Osteoblast (primary cell): Measurements from ENCODE around the gene ADM5. TPM values are rescaled to one million over a fixed set of nuclear protein-coding genes. Genes with fewer than 3 reads are reported as not detected.

ENCODE experiments used
- DNase-seq: peaks from one replicate; pipeline ENCODE4 v3.0.0; 2011; ENCODE audit warnings: low spot score, mixed read lengths; ENCODE audit not compliant: insufficient read length; ENCODE audit errors: missing footprints
- H2AFZ ChIP-seq: 2 replicates; pipeline ENCODE4 v1.6.0; 2011; ENCODE audit warnings: mild to moderate bottlenecking, low read length
- H3K27ac ChIP-seq: 2 replicates; pipeline ENCODE4 v1.5.1; 2011; ENCODE audit warnings: mild to moderate bottlenecking, low read depth, low read length, moderate library complexity
- H3K27me3 ChIP-seq: 2 replicates; pipeline ENCODE4 v1.6.0; 2012; ENCODE audit warnings: mild to moderate bottlenecking, control low read depth, inconsistent platforms, low read length, moderate library complexity; ENCODE audit not compliant: insufficient read depth
- H3K36me3 ChIP-seq: 2 replicates; pipeline ENCODE4 v1.5.1; 2011; ENCODE audit warnings: mild to moderate bottlenecking, low read length, control low read depth, moderate library complexity; ENCODE audit not compliant: insufficient read depth
- H3K4me1 ChIP-seq: 2 replicates; pipeline ENCODE4 v1.5.1; 2011; ENCODE audit warnings: mild to moderate bottlenecking, low read length, control low read depth, moderate library complexity; ENCODE audit not compliant: insufficient read depth
- H3K4me2 ChIP-seq: 2 replicates; pipeline ENCODE4 v1.6.0; 2011; ENCODE audit warnings: mild to moderate bottlenecking, low read length; ENCODE audit not compliant: insufficient read depth
- H3K4me3 ChIP-seq: fragments of 200-600 bp; sonication (generic); 3 replicates; pipeline ENCODE4 v1.5.1; 2012; ENCODE audit warnings: mild to moderate bottlenecking, low read length, inconsistent platforms; ENCODE audit not compliant: insufficient read depth
- H3K79me2 ChIP-seq: 2 replicates; pipeline ENCODE4 v1.6.0; 2012; ENCODE audit warnings: mild to moderate bottlenecking, low read length, control low read depth, inconsistent platforms; ENCODE audit not compliant: insufficient read depth
- H3K9me3 ChIP-seq: 2 replicates; pipeline ENCODE4 v1.5.1; 2011; ENCODE audit warnings: low read depth, low read length, control low read depth
- H4K20me1 ChIP-seq: 2 replicates; pipeline ENCODE4 v1.6.0; 2012; ENCODE audit warnings: mild to moderate bottlenecking, low read length, control low read depth; ENCODE audit not compliant: insufficient read depth
- total RNA-seq: library from RNA; depleted of rRNA; stranded (reverse); fragments of >200 nt; gene quantifications from 2 replicates; pipeline ENCODE4 v1.2.3, GENCODE V29; 2012
- TF ChIP-seq, protein P1 (sequence below): IDR thresholded peaks from 2 replicates; pipeline ENCODE4 v1.5.1; 2011; ENCODE audit warnings: mild to moderate bottlenecking, low read depth, low read length, moderate library complexity; ENCODE audit errors: extremely low read depth

ADM5 gene
- total RNA-seq, 1 donor, result under 0.01 TPM

DNA sequence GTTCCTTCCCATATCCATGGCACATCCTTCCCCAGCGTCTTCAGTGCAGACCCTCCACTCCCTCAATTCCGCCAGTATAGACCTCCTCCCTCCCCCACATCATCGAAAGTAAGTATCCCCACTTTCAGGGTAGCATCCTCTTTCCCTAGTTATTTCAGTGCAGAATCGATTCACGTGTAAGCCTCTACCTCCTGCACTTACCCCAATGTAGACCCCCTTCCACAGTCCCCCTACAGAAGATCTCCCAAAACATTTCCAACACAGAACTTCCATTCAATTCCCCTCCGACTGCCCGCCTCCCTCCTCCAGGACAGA, 24.4 kb upstream of the ADM5 start:
- H3K9me3 ChIP-seq, result no peaks in the 10 kb centered on the region
- peak overlapping the region; percentile 88 for H3K4me3 ChIP-seq
- peaks cover 27% of the 10 kb centered on the region for H3K36me3 ChIP-seq
- H3K27ac ChIP-seq, result peak overlapping the region; percentile 45
- TF ChIP-seq, protein P1, sequence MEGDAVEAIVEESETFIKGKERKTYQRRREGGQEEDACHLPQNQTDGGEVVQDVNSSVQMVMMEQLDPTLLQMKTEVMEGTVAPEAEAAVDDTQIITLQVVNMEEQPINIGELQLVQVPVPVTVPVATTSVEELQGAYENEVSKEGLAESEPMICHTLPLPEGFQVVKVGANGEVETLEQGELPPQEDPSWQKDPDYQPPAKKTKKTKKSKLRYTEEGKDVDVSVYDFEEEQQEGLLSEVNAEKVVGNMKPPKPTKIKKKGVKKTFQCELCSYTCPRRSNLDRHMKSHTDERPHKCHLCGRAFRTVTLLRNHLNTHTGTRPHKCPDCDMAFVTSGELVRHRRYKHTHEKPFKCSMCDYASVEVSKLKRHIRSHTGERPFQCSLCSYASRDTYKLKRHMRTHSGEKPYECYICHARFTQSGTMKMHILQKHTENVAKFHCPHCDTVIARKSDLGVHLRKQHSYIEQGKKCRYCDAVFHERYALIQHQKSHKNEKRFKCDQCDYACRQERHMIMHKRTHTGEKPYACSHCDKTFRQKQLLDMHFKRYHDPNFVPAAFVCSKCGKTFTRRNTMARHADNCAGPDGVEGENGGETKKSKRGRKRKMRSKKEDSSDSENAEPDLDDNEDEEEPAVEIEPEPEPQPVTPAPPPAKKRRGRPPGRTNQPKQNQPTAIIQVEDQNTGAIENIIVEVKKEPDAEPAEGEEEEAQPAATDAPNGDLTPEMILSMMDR, result no peak
- H2AFZ ChIP-seq, result peak overlapping the region; percentile 87
- no peaks in the 10 kb centered on the region for H3K27me3 ChIP-seq
- H3K79me2 ChIP-seq, result peaks cover 35% of the 10 kb centered on the region
- peaks cover 4% of the 10 kb centered on the region for H4K20me1 ChIP-seq
- DNase-seq, result no peak
- H3K4me1 ChIP-seq, result peaks cover 14% of the 10 kb centered on the region
- peak overlapping the region; percentile 90 for H3K4me2 ChIP-seq

DNA sequence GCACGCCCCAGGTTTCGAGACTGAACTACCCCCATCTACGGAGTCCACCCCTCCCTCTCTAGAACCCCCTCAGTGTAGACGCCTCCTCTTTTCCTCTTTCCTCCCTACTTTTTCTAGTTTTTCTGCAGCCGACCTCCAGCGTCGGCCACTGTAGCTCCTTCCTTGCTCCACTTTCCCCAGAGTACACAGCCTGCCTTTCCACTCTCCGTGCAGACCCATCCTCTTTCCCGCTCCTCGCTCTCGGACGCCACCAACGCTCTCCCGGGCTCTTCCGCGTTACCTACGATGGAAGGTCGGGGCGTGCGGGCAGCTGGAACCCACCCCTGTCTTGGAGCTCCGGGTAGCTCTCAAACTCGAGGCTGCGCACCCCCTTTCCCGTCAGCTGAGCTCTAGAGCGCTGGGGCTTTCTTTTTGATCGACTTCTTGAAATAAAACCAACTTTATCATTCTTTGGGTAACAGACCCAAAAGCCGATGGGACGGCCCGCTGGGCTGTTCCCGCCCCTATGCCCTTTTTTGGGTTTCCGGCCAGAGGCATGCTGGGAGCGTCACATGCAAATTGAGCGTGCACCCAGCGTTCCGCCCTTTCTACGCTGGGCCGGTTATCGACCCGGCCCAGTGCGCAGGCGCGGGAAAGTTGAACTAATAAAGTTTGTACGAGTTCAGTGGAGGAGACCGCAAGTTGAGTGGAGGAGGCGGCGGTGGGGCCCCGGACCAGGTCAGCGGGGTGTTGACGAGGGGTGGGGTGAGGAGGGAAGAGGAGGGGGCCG, 23.9 kb upstream of the ADM5 start, which contains the start of the genes BCL2L12 and IRF3:
TSS of gene BCL2L12 (plus strand) at position 583 of the 769 bp plus-strand sequence. CDS start 760 bp downstream, outside the sequence.
TSS of gene IRF3 (minus strand) at position 507 of the 769 bp plus-strand sequence. CDS start 1,019 bp downstream, outside the sequence.
- H3K36me3 ChIP-seq, result peaks cover 25% of the 10 kb centered on the region
- TF ChIP-seq, protein P1, result no peak
- no peaks in the 10 kb centered on the region for H3K9me3 ChIP-seq
- peaks cover 35% of the 10 kb centered on the region for H3K79me2 ChIP-seq
- H2AFZ ChIP-seq, result peak within 1 kb of the TSS; percentile 87
- no peaks in the 10 kb centered on the region for H3K27me3 ChIP-seq
- H3K4me1 ChIP-seq, result peaks cover 14% of the 10 kb centered on the region
- peaks cover 4% of the 10 kb centered on the region for H4K20me1 ChIP-seq
- H3K27ac ChIP-seq, result peak within 1 kb of the TSS; percentile 45
- peak within 1 kb of the TSS; percentile 88 for H3K4me3 ChIP-seq
- peak within 1 kb of the TSS; percentile 90 for H3K4me2 ChIP-seq
- DNase-seq, result peak; percentile 100

GRCh38 chr19:49666120-49666444, 23.3 kb upstream of the ADM5 start:
- Histone ChIP-seq H3K4me3 (peak overlapping the region; percentile 88), H3K36me3 (peaks cover 23% of the 10 kb centered on the region), H3K9me3 (no peaks in the 10 kb centered on the region), H3K4me1 (peaks cover 14% of the 10 kb centered on the region), H4K20me1 (peaks cover 4% of the 10 kb centered on the region), H3K4me2 (peak overlapping the region; percentile 90), H3K27me3 (no peaks in the 10 kb centered on the region), H3K27ac (peak overlapping the region; percentile 45), H2AFZ (peak overlapping the region; percentile 85), H3K79me2 (peaks cover 35% of the 10 kb centered on the region)
- TF ChIP-seq, protein P1, result no peak
- DNase-seq, result peak; percentile 95

DNA sequence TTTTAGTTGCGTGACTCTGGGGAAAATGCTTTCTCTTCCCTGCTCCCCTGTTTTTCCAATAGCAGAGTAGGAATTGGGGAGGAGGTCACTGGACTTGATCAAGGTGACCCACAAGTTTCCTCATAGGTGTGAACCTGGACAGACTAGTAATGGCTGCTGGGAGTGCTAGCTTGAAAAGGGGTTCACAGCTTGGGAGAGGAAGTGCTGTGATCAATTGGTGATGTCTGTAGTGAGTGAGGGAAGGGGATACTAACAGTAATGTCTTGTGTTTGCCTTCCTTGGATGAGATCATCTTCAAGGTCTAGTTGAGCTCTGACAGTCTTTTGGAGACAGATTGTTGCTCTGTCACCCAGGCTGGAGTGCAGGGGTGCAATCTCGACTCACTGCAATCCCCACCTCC, 21.9 kb upstream of the ADM5 start:
- Histone ChIP-seq H3K4me2 (no peak overlapping the region), H3K4me1 (peaks cover 17% of the 10 kb centered on the region)

More for the DNA sequence above, 21.9 kb upstream of the ADM5 start:
- Histone ChIP-seq H4K20me1 (peaks cover 4% of the 10 kb centered on the region), H3K27me3 (no peaks in the 10 kb centered on the region), H2AFZ (no peak overlapping the region), H3K27ac (no peak overlapping the region), H3K4me3 (no peak overlapping the region), H3K79me2 (peaks cover 35% of the 10 kb centered on the region), H3K36me3 (peaks cover 17% of the 10 kb centered on the region), H3K9me3 (no peaks in the 10 kb centered on the region)
- TF ChIP-seq, protein P1, result no peak
- DNase-seq, result no peak
